Loucy (cell line): Measurements from ENCODE around the gene HBM.

Experiments used
- H2AFZ ChIP-seq: fragments of 200-600 bp; sonication (generic); 2 replicates; pipeline ENCODE4 v1.6.0; 2016; ENCODE audit warnings: antibody characterized with exemption, mild to moderate bottlenecking, low read length, moderate library complexity
- H3F3A ChIP-seq: fragments of 200-600 bp; 2 replicates; pipeline ENCODE4 v1.6.0; 2016; ENCODE audit warnings: antibody characterized with exemption, low read depth, mild to moderate bottlenecking
- H3K27me3 ChIP-seq: fragments of 200-600 bp; sonication (generic); 2 replicates; pipeline ENCODE4 v1.6.1; 2014; ENCODE audit warnings: low read length, mild to moderate bottlenecking; ENCODE audit not compliant: insufficient read depth, poor library complexity, severe bottlenecking
- H3K36me3 ChIP-seq: fragments of 200-600 bp; sonication (generic); 2 replicates; pipeline ENCODE4 v1.6.1; 2016; ENCODE audit warnings: low read length; ENCODE audit not compliant: insufficient read depth
- H3K4me1 ChIP-seq: fragments of 200-600 bp; sonication (generic); 2 replicates; pipeline ENCODE4 v1.5.1; 2014; ENCODE audit warnings: low read length, mild to moderate bottlenecking; ENCODE audit not compliant: insufficient read depth, poor library complexity, severe bottlenecking
- H3K4me2 ChIP-seq: fragments of 200-600 bp; sonication (generic); 2 replicates; pipeline ENCODE4 v1.6.0; 2014; ENCODE audit warnings: antibody characterized with exemption, low read length, low read depth, mild to moderate bottlenecking; ENCODE audit not compliant: poor library complexity, severe bottlenecking
- H3K4me3 ChIP-seq: fragments of 200-600 bp; sonication (generic); 2 replicates; pipeline ENCODE4 v1.5.1; 2014; ENCODE audit warnings: low read length, mild to moderate bottlenecking, mixed read lengths; ENCODE audit not compliant: poor library complexity, severe bottlenecking
- H3K79me2 ChIP-seq: fragments of 200-600 bp; sonication (generic); 2 replicates; pipeline ENCODE4 v1.6.1; 2014; ENCODE audit warnings: low read length; ENCODE audit not compliant: insufficient read depth
- H3K9ac ChIP-seq: fragments of 200-600 bp; sonication (generic); 2 replicates; pipeline ENCODE4 v1.6.0; 2014; ENCODE audit warnings: mild to moderate bottlenecking, low read depth, low read length, moderate library complexity; ENCODE audit not compliant: poor library complexity, severe bottlenecking
- H3K9me2 ChIP-seq: fragments of 200-600 bp; sonication (generic); replicated peaks from 2 replicates; pipeline ENCODE4 v1.6.1; 2016; ENCODE audit warnings: low read depth, low read length, mixed read lengths
- H3K9me3 ChIP-seq: fragments of 200-600 bp; sonication (generic); 2 replicates; pipeline ENCODE4 v1.6.1; 2014; ENCODE audit warnings: mild to moderate bottlenecking, antibody characterized with exemption, low read length, low read depth; ENCODE audit not compliant: insufficient read depth
- H4K20me1 ChIP-seq: fragments of 200-600 bp; sonication (generic); 2 replicates; pipeline ENCODE4 v1.6.0; 2014; ENCODE audit warnings: antibody characterized with exemption, low read length, mild to moderate bottlenecking; ENCODE audit not compliant: insufficient read depth, poor library complexity, severe bottlenecking
- EZH2phosphoT487 ChIP-seq: fragments of 200-600 bp; IDR thresholded peaks from 2 replicates; pipeline ENCODE4 v1.6.1; 2018; ENCODE audit warnings: antibody characterized with exemption, mild to moderate bottlenecking, moderate library complexity, borderline replicate concordance
- TF ChIP-seq, protein P1 (sequence below): fragments of 200-600 bp; sonication (generic); conservative IDR thresholded peaks from 2 replicates; pipeline ENCODE4 v1.5.1; 2014; ENCODE audit warnings: mild to moderate bottlenecking, antibody characterized with exemption, low read length

The HBM gene

GRCh38 chr16:189604-190186 is 23.9 kb downstream of the HBM start:
- H3K9ac ChIP-seq: no peak overlapping the region
- H4K20me1 ChIP-seq: no peaks in the 10 kb centered on the region
- TF ChIP-seq, protein P1, sequence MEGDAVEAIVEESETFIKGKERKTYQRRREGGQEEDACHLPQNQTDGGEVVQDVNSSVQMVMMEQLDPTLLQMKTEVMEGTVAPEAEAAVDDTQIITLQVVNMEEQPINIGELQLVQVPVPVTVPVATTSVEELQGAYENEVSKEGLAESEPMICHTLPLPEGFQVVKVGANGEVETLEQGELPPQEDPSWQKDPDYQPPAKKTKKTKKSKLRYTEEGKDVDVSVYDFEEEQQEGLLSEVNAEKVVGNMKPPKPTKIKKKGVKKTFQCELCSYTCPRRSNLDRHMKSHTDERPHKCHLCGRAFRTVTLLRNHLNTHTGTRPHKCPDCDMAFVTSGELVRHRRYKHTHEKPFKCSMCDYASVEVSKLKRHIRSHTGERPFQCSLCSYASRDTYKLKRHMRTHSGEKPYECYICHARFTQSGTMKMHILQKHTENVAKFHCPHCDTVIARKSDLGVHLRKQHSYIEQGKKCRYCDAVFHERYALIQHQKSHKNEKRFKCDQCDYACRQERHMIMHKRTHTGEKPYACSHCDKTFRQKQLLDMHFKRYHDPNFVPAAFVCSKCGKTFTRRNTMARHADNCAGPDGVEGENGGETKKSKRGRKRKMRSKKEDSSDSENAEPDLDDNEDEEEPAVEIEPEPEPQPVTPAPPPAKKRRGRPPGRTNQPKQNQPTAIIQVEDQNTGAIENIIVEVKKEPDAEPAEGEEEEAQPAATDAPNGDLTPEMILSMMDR: no peak
- no peak for TF ChIP-seq EZH2phosphoT487
- H3K9me3 ChIP-seq: no peaks in the 10 kb centered on the region
- no peak overlapping the region for H2AFZ ChIP-seq
- no peaks in the 10 kb centered on the region for H3K79me2 ChIP-seq
- H3K36me3 ChIP-seq: peaks cover 34% of the 10 kb centered on the region; the same call in 1 of the 2 replicates
- H3K4me2 ChIP-seq: no peak overlapping the region
- H3K9me2 ChIP-seq: no peaks in the 10 kb centered on the region
- no peak overlapping the region for H3K4me3 ChIP-seq
- no peaks in the 10 kb centered on the region for H3K4me1 ChIP-seq
- no peaks in the 10 kb centered on the region for H3K27me3 ChIP-seq
- H3F3A ChIP-seq: no peaks in the 10 kb centered on the region

- no peak overlapping the region for H3K4me3 ChIP-seq
- H3F3A ChIP-seq: no peaks in the 10 kb centered on the region
- H3K9me3 ChIP-seq: no peaks in the 10 kb centered on the region
- H4K20me1 ChIP-seq: no peaks in the 10 kb centered on the region
- no peak overlapping the region for H3K9ac ChIP-seq
- TF ChIP-seq EZH2phosphoT487: no peak
- TF ChIP-seq, protein P1: no peak
- no peak overlapping the region for H3K4me2 ChIP-seq
- no peaks in the 10 kb centered on the region for H3K4me1 ChIP-seq
- H2AFZ ChIP-seq: no peak overlapping the region
- H3K36me3 ChIP-seq: peaks cover 45% of the 10 kb centered on the region; the same call in 1 of the 2 replicates
- H3K79me2 ChIP-seq: no peaks in the 10 kb centered on the region
- H3K9me2 ChIP-seq: no peaks in the 10 kb centered on the region
- H3K27me3 ChIP-seq: no peaks in the 10 kb centered on the region
Observed at GRCh38 chr16:191831-192230, 26.1 kb downstream of the HBM start.

- no peaks in the 10 kb centered on the region for H3K27me3 ChIP-seq
- H2AFZ ChIP-seq: no peak overlapping the region
- no peak for TF ChIP-seq EZH2phosphoT487
- TF ChIP-seq, protein P1: no peak
- no peaks in the 10 kb centered on the region for H3K9me2 ChIP-seq
- H3K9ac ChIP-seq: no peak overlapping the region
- peaks cover 44% of the 10 kb centered on the region; the same call in 1 of the 2 replicates for H3K36me3 ChIP-seq
- no peak overlapping the region for H3K4me2 ChIP-seq
- no peaks in the 10 kb centered on the region for H3K9me3 ChIP-seq
- no peaks in the 10 kb centered on the region for H3K4me1 ChIP-seq
- no peak overlapping the region for H3K4me3 ChIP-seq
- H4K20me1 ChIP-seq: no peaks in the 10 kb centered on the region
- H3K79me2 ChIP-seq: no peaks in the 10 kb centered on the region
- no peaks in the 10 kb centered on the region for H3F3A ChIP-seq
Observed at GRCh38 chr16:192686-193085, 26.9 kb downstream of the HBM start.
